ENCODE data around the gene EGF.
A peak's percentile ranks its signal among the peaks of the same experiment; 100 is the strongest.
"Not testable (repeated sequence)": the region's sequence is repeated elsewhere in the genome, so short reads cannot be mapped to it uniquely, and the experiment has no call there.

EGF gene

DNA sequence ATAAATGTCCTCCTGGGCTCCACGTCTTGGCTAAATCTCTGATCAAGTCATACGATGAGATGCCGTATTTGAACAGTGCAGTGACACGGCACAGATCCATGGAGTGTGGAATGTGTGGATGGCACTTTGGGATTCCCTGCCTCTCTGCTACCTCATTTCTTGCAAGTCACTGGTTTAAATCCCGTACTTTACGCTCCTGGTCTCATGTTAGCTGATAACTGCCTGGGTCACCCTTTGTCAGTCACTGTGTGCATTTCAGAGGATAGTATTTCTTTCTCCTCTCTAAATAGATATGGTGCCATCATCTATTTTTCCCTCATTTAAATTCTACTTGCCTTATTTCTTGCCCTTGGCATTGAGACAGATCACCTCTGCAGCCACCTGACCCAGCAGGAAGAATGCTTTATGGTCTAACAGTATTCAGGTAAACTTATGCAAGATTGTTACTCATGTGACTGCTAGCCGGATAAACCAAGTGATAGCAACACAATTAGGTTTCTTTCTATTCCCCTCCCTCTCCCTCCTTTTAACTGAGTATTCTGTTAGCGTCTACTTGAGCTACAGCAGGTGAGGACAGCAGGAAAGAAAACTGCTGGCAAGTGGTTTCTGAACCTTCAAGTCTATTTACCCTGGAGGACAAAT lies 2.8 kb downstream of the EGF start:
- no peak for DNase-seq (ENCODE audit: low read depth)

DNA sequence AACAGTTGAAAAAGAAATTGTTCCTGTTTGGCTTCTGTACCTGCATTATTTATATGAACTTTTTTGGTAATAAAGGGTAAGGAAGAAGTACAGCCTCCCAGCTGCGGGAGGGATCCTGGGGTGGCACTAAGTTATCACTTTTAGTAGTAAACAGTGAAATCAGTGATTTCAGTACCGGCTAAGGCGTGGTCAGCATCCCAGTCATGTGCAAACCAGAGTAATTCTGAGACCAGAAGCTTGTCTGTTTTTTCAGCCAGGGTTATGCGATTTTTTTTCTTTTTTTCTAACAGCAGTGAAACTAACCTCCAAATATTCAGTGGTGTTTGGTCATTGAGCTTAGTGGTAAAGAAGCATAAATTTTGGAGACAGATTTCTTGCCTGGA lies 3.3 kb downstream of the EGF start:
- DNase-seq (ENCODE audit: low read depth) = peak; percentile 7

DNA sequence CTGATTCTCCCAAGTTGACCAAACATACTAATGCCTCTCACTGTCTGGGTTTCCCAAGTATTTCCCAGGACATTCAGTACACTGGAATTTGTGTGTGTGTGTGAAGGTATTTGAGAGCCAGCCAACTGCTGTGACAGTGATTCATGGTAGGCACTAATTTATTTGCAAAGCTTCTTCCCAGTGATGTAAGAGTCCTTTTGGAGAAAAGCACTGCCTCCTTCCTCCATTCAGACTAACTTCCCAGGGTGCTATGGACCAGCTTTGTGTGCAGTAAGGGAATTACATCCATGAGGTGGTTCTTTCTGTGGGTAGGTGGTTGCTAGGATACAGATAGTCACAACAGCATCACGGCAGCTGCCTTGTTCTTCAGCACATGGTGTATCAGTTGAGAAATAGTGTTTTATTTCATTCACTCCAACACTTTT lies 8.7 kb downstream of the EGF start:
- peak; percentile 98 for DNase-seq (ENCODE audit: low read depth)

DNA sequence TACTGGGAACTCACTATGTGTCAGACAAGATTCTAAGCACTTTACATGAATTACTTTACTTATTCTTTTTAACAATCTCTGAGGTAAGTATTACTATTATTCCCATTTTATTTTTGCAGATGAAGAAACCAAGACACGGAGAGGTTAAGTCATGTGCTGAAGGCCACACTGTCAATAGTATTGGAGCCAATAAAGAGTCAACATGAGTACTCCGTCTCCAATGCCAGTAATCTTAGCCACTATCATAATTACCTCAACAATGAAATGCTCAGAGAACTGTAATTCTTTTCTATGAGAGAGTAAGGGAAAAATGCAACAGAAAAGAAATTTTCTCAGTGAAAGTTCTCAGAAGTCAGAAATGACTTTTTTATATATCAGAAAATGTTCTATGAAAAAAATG lies 12.7 kb downstream of the EGF start:
- no peak for DNase-seq (ENCODE audit: low read depth)

DNA sequence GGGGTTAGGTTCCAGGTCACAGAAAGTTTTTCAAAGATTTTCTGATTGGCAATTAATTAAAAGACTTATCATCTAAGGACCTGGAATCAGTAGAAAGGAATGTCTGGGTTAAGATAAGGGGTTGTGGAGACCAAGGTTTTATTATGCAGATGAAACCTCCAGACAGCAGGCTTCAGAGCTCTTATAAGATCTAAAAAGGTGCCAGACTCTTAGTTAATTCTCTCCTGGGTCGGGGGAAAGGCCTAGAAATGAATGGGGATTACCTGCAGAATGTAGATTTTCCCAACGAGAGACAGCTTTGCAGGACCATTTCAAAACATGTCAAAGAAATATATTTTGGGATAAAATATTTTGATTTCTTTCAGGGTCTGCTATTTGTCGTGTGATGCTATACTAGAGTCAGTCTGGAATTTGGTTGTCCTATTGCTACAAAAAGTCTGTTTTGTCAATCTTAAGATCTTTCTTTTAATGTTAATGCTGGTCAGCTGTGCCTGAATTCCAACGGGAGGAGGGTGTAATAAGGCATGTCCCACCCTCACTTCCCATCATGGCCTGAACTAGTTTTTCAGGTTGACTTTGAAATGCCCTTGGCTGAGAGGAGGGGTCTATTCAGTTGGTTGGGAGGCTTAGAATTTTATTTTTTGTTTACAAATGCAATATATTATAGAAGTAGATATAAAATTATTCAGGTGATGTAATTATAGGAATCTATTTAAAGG lies 15.8 kb downstream of the EGF start:
- DNase-seq (ENCODE audit: low read depth) = no peak

DNA sequence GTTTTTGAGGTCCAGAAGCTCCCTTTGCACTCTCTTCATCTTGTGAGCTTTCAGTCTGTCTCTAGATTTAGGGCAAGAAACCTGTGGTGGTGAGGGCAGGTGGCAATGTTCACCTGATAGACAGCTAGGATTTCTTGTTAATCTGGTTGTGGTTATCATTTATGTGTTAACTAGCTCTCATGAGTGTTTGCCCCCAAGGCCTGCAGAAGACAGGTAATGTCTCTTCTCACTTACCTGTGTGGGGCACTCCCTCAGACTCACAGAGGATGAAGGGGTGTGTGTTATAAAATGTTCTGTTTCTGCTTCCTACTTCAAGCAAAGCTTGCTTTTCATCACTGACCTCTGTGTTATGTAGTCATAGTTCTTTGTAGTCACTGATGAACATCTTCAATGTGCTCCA lies 17.8 kb downstream of the EGF start:
- DNase-seq (ENCODE audit: low read depth) = no peak

DNA sequence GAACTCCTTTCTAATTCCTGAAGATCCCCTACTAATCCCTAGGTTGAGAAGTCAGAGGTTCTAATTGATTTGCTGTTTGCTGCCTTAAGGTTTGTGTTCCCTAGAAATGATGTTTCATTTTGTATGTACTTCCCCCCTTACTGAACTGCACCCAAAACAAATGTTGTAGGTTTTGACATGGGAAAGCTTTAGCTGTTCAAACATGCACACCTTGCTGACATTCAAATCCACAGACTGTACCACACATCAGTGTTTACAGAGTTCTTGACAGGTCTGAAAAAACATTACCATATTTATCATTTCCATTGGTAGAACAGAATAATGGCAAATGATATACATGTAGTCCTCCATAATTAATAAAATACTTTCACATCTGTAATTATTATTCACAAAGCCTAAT lies 18.2 kb downstream of the EGF start:
- no peak for DNase-seq (ENCODE audit: low read depth)

DNA sequence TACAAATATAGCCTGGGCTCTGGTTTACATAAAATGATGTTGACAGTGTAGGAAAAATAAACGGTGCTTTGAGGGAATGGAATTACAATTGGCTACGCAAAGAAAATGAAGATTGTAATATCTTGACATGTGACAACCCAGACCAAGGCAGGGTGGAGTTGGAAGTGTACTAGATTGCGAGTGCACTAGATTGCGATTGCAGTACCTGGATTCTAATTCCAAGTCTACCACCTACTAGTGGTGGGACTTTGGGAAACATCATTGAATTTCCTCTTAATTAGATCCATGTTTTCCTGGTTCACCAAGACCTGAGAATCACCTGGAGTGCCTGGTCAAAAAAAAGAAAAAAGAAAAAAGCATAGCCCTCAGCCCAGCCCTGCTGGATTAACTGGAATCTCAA lies 18.6 kb downstream of the EGF start:
- DNase-seq (ENCODE audit: low read depth) = no peak

DNA sequence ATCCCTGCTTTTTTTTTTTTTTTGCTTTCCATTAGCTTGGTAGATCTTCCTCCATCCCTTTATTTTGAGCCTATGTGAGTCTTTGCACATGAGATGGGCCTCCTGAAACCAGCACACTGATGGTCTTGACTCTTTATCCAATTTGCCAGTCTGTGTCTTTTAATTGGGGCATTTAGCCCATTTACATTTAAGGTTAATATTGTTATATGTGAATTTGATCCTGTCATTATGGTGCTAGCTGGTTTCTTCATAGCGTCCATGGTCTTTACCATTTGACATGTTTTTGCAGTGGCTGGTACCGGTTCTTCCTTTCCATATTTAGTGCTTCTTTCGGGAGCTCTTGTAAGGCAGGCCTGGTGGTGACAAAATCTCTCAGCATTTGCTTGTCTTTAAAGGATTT lies 24.7 kb downstream of the EGF start:
- DNase-seq (ENCODE audit: low read depth) = not testable (repeated sequence)

DNA sequence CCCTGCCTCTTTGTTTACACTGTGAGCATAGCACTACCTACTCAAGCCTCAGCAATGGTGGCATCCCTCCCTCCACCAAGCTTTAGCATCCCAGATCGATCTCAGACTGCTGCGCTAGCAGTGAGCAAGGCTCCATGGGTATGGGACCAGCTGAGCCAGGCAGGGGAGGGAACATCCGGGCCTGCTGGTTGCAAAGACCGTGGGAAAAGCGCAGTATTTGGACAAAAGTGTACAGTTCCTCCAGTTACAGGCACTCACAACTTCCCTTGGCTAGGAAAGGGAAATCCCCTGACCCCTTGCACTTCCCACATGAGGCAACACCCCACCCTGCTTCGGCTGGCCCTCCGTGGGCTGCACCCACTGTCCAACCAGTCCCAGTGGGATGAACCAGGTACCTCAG lies 26.5 kb downstream of the EGF start:
- no peak for DNase-seq (ENCODE audit: low read depth)

DNA sequence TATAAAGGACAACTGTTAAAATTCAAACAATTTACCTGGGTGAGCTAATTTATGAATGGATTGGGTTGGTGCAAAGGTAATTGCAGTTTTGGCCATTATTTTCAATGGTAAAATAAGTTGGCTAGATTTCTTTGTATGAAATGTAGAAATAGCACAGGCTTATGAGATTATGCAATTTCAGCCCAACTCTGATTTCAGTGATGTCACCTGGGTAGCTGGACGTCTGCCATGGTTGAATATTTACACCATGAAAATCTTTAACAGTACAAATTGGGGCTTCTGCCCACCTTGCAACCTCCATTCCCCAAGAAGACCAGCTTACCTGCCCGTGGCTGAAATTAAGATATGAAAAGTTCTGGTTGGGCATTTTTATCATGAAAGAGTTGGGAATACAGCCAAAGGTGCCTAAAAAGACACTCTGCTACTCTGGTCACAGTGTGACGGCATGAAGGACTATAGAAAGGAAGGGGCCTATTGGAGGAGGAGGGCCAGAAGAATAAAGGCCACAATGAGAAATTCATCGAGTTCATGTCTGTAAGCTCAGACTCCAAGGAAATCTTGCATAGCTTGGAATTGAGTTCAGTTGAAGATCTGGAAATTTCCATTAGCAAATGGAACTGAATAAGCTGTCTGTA lies 29.7 kb downstream of the EGF start:
- DNase-seq (ENCODE audit: low read depth) = peak; percentile 16

DNA sequence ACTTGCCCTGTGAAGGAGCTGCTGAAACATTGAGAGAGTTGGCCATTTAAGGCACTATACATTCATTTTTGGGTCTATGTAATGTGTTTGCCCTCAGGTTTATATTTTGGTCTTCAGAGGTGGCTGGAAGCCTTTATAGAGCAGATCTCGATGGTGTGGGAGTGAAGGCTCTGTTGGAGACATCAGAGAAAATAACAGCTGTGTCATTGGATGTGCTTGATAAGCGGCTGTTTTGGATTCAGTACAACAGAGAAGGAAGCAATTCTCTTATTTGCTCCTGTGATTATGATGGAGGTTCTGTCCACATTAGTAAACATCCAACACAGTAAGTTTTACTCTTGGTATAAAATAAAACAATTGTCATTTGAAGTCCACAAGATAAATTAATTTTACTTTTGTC lies 31.1 kb downstream of the EGF start:
- no peak for DNase-seq (ENCODE audit: low read depth)

DNA sequence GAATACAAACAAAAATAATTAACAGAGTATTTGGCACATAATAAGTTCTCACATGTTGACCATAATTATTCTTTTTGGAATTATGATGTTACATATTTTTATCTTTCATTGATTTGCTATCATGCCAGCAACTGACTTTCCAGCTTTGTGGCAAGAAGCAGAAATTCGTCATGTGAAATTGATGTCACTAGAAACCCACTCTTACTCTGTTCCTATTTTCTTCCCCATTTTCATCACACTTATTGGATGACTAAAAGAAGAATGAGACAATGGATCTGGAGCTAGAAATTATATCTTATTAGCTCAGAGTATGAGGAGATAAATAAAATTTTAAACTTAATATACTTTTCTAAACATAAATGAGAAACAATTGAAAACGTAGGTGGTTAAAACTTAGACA lies 31.9 kb downstream of the EGF start:
- DNase-seq (ENCODE audit: low read depth) = no peak

DNA sequence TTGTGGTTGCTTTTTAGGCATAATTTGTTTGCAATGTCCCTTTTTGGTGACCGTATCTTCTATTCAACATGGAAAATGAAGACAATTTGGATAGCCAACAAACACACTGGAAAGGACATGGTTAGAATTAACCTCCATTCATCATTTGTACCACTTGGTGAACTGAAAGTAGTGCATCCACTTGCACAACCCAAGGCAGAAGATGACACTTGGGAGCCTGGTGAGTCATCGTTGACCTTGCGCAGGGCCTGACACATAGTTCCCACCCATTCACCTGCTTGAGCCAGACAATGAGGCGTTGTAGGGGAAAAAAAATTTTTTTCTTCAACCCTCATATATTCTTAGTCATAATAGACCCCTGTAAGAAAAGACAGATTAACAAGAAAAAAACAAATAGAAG lies 32.4 kb downstream of the EGF start:
- DNase-seq (ENCODE audit: low read depth) = peak; percentile 7

DNA sequence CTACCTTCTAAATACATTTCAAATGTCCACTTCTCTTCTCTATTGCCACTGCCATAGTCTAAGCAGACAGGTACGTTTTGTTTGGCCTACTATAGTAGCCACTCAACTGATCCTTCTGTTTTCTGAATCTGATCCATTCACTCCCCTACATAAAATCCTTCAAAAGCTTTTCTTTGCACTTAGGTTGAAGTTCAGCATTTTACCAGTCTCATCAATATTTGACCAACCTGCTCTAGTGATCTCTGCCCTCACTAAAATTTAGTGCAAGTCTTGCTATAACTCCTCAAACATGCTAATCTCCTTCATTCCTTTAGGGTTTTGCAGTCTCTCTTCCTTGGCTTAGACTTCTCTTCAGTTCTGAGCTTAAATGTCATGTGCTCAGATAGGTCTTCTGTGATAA lies 33.4 kb downstream of the EGF start:
- DNase-seq (ENCODE audit: low read depth) = no peak

DNA sequence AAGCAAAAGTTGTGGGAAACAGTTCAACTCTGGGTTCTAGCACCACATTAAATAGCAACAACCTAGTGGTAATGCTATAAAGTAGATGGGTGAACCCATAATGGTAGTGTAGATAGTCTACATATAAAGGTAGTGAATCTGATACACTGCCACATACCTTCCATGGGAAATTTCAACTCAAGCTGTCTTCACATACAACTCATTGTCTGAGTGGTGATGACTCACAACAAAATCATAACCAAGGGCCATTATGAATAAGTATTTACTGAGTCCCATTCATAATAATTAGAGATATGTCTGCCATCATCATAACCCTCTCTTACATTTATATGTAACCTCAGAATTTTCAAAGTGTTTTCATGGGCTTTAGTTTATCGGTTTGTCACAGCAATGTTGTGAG lies 34.8 kb downstream of the EGF start:
- peak; percentile 56 for DNase-seq (ENCODE audit: low read depth)

DNA sequence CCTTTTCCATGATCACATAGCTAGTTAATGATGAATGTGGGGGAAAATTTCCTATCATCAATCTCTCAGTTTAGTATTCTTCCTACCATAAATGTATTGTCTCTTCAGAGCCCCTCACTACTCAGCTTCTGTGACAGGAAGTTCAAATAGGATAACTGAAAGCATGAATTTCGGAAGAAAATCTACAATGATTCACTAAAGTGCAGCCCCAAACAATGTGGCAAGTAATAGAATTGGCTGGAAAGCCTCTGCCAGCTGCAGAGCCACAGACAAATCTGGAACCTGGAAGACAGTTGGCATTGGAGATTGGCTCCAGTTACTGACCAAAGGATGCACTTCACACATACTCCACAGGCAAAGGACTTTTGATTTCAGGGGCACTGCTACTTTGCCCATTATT lies 35.2 kb downstream of the EGF start:
- DNase-seq (ENCODE audit: low read depth) = no peak

DNA sequence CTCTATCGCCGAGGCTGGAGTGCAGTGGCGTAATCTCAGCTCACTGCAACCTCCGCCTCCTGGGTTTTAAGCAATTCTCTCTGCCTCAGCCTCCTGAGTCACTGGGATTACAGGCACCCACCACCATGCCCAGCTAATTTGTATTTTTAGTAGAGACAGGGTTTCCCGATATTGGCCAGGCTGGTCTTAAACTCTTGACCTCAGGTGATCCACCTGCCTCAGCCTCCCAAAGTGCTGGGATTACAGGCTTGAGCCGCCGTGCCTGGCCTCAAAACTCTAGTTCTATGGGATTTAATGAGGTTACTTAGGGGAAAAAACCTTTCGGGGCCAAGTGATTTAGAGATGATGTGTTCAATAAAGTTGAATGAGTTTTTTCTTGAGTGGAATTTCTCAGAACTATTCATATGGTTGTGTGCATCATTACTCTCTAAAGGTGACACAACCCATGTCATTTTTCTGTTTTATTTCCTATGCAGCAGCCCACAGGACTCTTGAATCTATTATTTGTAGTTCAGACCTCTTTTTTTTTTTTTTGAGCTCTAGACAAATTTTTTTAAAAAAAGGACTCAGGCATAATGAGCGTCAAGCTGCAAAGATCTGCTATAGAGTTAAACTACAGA lies 36.5 kb downstream of the EGF start:
- DNase-seq (ENCODE audit: low read depth) = not testable (repeated sequence)

DNA sequence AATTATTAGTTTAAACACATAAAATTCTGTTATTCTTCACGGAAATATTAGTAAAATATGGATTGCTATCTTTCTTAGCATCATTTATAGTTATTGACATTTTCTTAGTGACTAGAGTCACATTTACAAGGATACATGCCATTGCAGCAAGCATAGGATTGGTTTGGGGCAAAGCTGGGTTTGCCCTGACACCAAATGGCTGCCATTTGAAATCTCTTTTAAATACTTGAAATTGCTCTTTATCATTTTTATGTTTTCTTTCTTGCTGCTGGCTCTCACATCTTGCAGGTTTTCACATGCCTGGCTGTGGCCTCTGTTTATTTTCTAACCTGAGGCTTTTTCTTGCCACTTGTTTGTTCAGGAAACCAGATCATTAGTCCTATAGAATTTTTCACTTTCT lies 39.9 kb downstream of the EGF start:
- no peak for DNase-seq (ENCODE audit: low read depth)

DNA sequence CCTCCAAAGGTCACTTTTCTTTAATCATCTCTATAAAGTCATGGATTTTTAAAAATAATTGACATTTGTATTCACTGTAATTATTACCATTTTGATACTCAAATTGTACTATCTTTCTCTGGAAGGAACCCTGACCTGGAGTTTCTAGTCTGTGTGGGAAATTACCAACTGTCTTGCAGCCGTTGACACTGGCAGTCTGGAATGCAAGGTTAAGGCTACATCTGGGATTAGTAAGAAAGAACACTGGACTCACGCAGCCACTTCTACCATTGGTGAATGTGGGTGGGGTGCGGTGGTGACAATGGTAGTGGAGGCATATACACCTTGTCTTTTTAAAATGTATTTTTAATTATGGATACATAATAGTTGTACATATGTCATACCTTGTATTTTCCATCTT lies 40.9 kb downstream of the EGF start:
- no peak for DNase-seq (ENCODE audit: low read depth)

DNA sequence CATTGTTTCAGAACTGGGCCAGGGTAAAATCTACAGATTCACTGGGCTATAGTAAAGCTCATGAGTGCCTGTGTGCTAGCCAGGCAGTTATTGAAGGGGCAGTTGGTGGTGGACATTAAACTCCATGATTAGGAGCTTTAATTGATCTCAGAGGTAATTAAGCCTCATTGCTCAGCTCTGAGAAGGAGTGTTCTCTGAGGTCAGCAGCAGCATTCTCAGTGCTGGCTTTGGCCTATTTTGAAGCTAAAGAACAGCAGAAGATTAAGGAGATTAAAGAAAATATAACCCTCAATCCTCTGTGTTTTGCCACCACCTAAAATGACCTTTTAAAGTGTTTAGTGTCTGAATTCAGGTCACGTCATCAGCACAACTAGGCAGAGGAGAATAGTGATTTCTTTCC lies 42.5 kb downstream of the EGF start:
- no peak for DNase-seq (ENCODE audit: low read depth)

DNA sequence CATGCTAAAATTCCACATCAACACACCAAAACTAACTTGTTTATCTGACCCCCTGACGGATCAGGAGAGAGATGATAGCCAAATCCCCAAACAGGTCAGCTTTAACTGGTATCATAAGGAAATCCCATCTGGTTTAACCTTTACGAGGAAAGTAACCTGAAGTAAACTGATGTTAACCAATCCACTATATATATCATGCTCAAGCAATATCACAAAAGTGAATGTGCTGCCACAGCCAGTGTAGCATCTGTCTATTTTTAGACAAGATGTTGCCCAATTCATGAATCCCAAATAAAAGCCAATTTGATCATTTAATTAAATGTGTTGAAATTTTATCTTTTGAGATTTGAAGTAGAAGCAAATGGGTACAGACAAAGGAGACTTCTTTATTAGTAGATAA lies 44.5 kb downstream of the EGF start:
- no peak for DNase-seq (ENCODE audit: low read depth)

DNA sequence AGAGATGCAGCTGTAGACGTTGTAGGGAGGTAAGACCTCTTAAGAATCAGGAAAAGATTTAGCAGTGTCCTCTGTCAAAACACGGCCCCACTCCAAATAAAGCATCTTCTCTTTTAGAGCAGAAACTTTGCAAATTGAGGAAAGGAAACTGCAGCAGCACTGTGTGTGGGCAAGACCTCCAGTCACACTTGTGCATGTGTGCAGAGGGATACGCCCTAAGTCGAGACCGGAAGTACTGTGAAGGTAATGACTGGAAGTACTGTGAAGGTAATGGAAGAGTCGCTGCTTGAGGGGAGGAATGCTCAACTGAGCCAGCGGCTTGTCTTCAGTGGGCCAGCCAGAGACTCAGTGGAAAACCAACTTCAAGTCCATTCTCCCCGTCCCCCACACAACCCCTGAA lies 46.5 kb downstream of the EGF start:
- DNase-seq (ENCODE audit: low read depth) = no peak
